HL-60 (cell line): Measurements from ENCODE around the gene MOGAT3.

Source experiments
- CTCF ChIP-seq: IDR thresholded peaks from one replicate; pipeline ENCODE4 v1.5.1; 2011; ENCODE audit warnings: low read length, control low read depth, inconsistent platforms; ENCODE audit not compliant: insufficient read depth
- REST ChIP-seq: IDR thresholded peaks from 2 replicates; pipeline ENCODE4 v1.6.1; 2012; ENCODE audit warnings: low read depth; ENCODE audit not compliant: insufficient replicate concordance

GRCh38 chr7:101159696-101160674 is 40.9 kb downstream of the MOGAT3 start:
- TF ChIP-seq CTCF, result no peak
- no peak for TF ChIP-seq REST
